ENCODE measurements around the gene ITPR2.

DNA sequence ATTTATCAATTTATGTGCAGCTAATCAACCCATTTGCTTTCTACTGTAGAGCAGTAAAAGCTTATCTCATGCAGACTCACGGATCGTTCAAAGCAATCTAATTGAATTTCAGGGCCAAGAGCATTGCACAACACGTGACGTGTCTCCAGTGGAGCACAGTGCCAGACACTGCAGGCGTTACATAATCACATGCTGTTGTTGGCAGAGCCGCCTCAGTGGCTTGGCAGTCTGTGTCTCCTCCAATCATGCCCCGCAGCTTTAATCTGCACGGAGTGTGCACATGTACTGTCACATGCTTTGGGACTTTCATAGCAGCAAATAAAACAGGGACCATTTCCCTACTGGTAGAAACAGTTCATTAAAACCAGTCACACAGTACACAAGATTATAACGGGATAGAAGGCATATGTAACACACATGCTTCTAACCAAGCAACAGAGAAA is 309.3 kb downstream of the ITPR2 start:
- TF ChIP-seq CTCF (conservative IDR thresholded peaks at IDR 0.05; ENCODE audit: low read length) (no peak), EZH2phosphoT487 (IDR thresholded peaks at IDR 0.05; ENCODE audit: borderline replicate concordance, low read depth, low read length) (no peak)
